Upper lobe of left lung (tissue), 6 donors: Measurements from ENCODE around the gene NPL. TPM values are rescaled to one million over a fixed set of nuclear protein-coding genes. Genes with fewer than 3 reads are reported as not detected.

Experiments used
- ATAC-seq, 2 donors: fragments of 200-7000 bp; cut with Tn5 transposase; one replicate each; pipeline ENCODE4 v1.9.1; 2022; ENCODE audit warnings: mild to moderate bottlenecking in 2 of 2, moderate library complexity in 2 of 2; ENCODE audit not compliant: low FRiP score in 2 of 2
- DNase-seq, 2 donors: peaks; one replicate each; pipeline ENCODE4 v3.0.0-alpha.2; 2019 to 2020
- H3K27ac ChIP-seq, 4 donors: fragments of 200-600 bp; sonication (generic); one replicate each; pipeline ENCODE4 v1.5.1; 2016 to 2019
- H3K27me3 ChIP-seq, 4 donors: fragments of 200-600 bp; sonication (generic); one replicate each; pipeline ENCODE4 v1.5.1; 2017 to 2019
- H3K36me3 ChIP-seq, 4 donors: fragments of 200-600 bp; sonication (generic); one replicate each; pipeline ENCODE4 v1.5.1; 2016 to 2019
- H3K4me1 ChIP-seq, 4 donors: fragments of 200-600 bp; sonication (generic); one replicate each; pipeline ENCODE4 v1.5.1; 2018 to 2019
- H3K4me3 ChIP-seq, 4 donors: fragments of 200-600 bp; sonication (generic); one replicate each; pipeline ENCODE4 v1.5.1; 2017 to 2019; ENCODE audit warnings: mild to moderate bottlenecking in 2 of 4, moderate library complexity in 1 of 4
- H3K9me3 ChIP-seq, 4 donors: fragments of 200-600 bp; sonication (generic); one replicate each; pipeline ENCODE4 v1.5.1; 2018 to 2019
- EP300 ChIP-seq, 4 donors: sonication (generic); formaldehyde crosslinking; IDR thresholded peaks; one replicate each; pipeline ENCODE4 v1.5.1; 2017; ENCODE audit warnings: antibody characterized with exemption in 4 of 4, control low read depth in 2 of 4
- POLR2A ChIP-seq, 4 donors: fragments of 450-650 bp; IDR thresholded peaks; one replicate each; pipeline ENCODE4 v1.5.1; 2016 to 2017; ENCODE audit warnings: antibody characterized with exemption in 4 of 4, mild to moderate bottlenecking in 2 of 4
- POLR2AphosphoS5 ChIP-seq, 2 donors: sonication (generic); formaldehyde crosslinking; IDR thresholded peaks; one replicate each; pipeline ENCODE4 v1.5.1; 2017; ENCODE audit warnings: antibody characterized with exemption in 2 of 2
- WGBS, 2 donors: methylation state at CpG; one replicate each; pipeline ENCODE4 v1.1.5; 2017 to 2018; 5-methylcytosine and 5-hydroxymethylcytosine counted together
- total RNA-seq, 6 donors: library from RNA; depleted of rRNA in 4 of 6; stranded (reverse); fragments of >200 nt in 4 of 6; gene quantifications; one replicate each; pipeline versions ENCODE4 v1.1.0 to v1.2.1, GENCODE V29; 2016 to 2021
- TF ChIP-seq, protein P1 (sequence below), 6 experiments: fragments of 450-650 bp in 4 of 6; fragments of 200-600 bp in 2 of 6; sonication (generic) in 2 of 6; IDR thresholded peaks; one replicate each; pipeline ENCODE4 v1.5.1; 2016 to 2019; ENCODE audit warnings: antibody characterized with exemption in 6 of 6
- donor health status: DM: no; HTN: no; CAD: no; lungs with moderate emphysema.
- donor health status: DM: no; HTN: yes; CAD: no; lungs with severe emphysema.

NPL gene
- total RNA-seq, 6 donors from 2014 or later: 16.6 to 99.5 (median 33.2) TPM

DNA sequence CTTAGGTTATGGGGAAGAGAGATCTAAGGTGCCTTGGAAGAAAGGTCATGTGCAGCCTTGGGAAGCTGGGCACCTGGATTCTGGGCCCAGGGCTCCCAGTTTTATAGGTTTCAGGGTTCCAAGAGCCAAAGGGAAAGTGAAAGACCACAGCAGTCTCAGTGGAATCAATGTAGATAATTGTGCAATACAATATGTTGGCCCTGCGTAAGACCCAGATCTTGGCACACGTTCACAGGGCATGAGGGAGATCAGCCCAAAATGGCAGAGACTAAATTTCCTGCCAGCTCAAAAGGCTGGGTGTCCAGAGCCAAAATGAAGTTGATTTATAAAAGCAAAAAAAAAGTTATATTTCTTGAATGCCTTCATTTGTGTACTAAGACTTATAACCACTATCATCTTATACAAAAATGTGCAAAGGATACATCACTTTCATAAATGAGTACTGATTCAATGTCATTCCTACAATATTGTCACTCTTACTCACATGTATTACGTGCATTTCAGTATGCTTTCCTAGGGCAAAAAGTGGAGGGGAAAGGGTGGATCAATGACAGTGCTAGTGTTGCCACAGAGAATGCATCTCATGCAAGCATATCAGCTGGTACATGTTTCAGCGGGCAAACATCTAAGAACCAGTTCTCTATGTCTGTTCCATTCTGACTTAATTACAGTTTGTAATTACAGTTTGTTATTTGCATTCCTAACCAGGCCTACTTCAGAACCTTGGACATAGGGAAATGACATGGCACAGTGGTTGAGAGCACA is 22.5 kb upstream of the NPL start:
- no peak for ATAC-seq
- no peaks in the 10 kb centered on the region for H3K9me3 ChIP-seq
- 81 to 86% methylated on average over 4 of the region's 4 CpGs for WGBS, 2 donors
- H3K27me3 ChIP-seq: no peaks in the 10 kb centered on the region
- DNase-seq: no peak
- H3K27ac ChIP-seq: no peak overlapping the region
- H3K36me3 ChIP-seq: no peaks in the 10 kb centered on the region
- TF ChIP-seq POLR2A (IDR thresholded peaks at IDR 0.05) (no peak), POLR2AphosphoS5 (IDR thresholded peaks at IDR 0.05) (no peak), EP300 (IDR thresholded peaks at IDR 0.05) (no peak)
- TF ChIP-seq, protein P1, sequence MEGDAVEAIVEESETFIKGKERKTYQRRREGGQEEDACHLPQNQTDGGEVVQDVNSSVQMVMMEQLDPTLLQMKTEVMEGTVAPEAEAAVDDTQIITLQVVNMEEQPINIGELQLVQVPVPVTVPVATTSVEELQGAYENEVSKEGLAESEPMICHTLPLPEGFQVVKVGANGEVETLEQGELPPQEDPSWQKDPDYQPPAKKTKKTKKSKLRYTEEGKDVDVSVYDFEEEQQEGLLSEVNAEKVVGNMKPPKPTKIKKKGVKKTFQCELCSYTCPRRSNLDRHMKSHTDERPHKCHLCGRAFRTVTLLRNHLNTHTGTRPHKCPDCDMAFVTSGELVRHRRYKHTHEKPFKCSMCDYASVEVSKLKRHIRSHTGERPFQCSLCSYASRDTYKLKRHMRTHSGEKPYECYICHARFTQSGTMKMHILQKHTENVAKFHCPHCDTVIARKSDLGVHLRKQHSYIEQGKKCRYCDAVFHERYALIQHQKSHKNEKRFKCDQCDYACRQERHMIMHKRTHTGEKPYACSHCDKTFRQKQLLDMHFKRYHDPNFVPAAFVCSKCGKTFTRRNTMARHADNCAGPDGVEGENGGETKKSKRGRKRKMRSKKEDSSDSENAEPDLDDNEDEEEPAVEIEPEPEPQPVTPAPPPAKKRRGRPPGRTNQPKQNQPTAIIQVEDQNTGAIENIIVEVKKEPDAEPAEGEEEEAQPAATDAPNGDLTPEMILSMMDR (IDR thresholded peaks at IDR 0.05): no peak
- H3K4me3 ChIP-seq: no peak overlapping the region
- H3K4me1 ChIP-seq: no peaks in the 10 kb centered on the region

GRCh38 chr1:182768963-182769362 is 20.6 kb upstream of the NPL start:
- Histone ChIP-seq H3K4me1 (no peaks in the 10 kb centered on the region), H3K9me3 (no peaks in the 10 kb centered on the region), H3K36me3 (no peaks in the 10 kb centered on the region), H3K4me3 (no peak overlapping the region), H3K27ac (no peak overlapping the region), H3K27me3 (no peaks in the 10 kb centered on the region)
- no peak for ATAC-seq
- DNase-seq: no peak
- 58 to 71% methylated on average over 2 of the region's 2 CpGs for WGBS, 2 donors
- no peak for TF ChIP-seq POLR2A (IDR thresholded peaks at IDR 0.05)
- TF ChIP-seq EP300 (IDR thresholded peaks at IDR 0.05): no peak
- no peak for TF ChIP-seq POLR2AphosphoS5 (IDR thresholded peaks at IDR 0.05)
- TF ChIP-seq, protein P1 (IDR thresholded peaks at IDR 0.05): no peak

GRCh38 chr1:182770232-182770631 is 19.3 kb upstream of the NPL start:
- H3K36me3 ChIP-seq: no peaks in the 10 kb centered on the region
- H3K4me3 ChIP-seq: no peak overlapping the region
- TF ChIP-seq, protein P1 (IDR thresholded peaks at IDR 0.05): no peak
- TF ChIP-seq POLR2AphosphoS5 (IDR thresholded peaks at IDR 0.05): no peak
- TF ChIP-seq EP300 (IDR thresholded peaks at IDR 0.05): no peak
- TF ChIP-seq POLR2A (IDR thresholded peaks at IDR 0.05): no peak
- 66 to 74% methylated on average over 2 of the region's 2 CpGs for WGBS, 2 donors
- no peaks in the 10 kb centered on the region for H3K4me1 ChIP-seq
- H3K27ac ChIP-seq: no peak overlapping the region
- H3K9me3 ChIP-seq: no peaks in the 10 kb centered on the region
- no peak for ATAC-seq
- H3K27me3 ChIP-seq: no peaks in the 10 kb centered on the region
- DNase-seq: no peak

- TF ChIP-seq POLR2A (IDR thresholded peaks at IDR 0.05): no peak
- TF ChIP-seq, protein P1 (IDR thresholded peaks at IDR 0.05): no peak
- TF ChIP-seq EP300 (IDR thresholded peaks at IDR 0.05): no peak
- no peak for TF ChIP-seq POLR2AphosphoS5 (IDR thresholded peaks at IDR 0.05)
- no peaks in the 10 kb centered on the region for H3K4me1 ChIP-seq
These were observed 18.2 kb upstream of the NPL start for GRCh38 chr1:182771187-182771984.

More at GRCh38 chr1:182771187-182771984, 18.2 kb upstream of the NPL start:
- Histone ChIP-seq H3K4me3 (no peak overlapping the region), H3K27me3 (no peaks in the 10 kb centered on the region), H3K36me3 (no peaks in the 10 kb centered on the region), H3K27ac (no peak overlapping the region), H3K9me3 (no peaks in the 10 kb centered on the region)
- DNase-seq (no peak), ATAC-seq (no peak)
- WGBS, 2 donors: 87 to 89% methylated on average over 4 of the region's 4 CpGs
